ENCODE data around the gene SLC25A48.

- TF ChIP-seq CTCF (IDR thresholded peaks at IDR 0.05; ENCODE audit: low read depth, low read length, poor library complexity, severe bottlenecking), result no peak
- TF ChIP-seq EZH2phosphoT487 (IDR thresholded peaks at IDR 0.05; ENCODE audit: borderline replicate concordance, low read length), result no peak
Observed at GRCh38 chr5:135857630-135858311, 23.3 kb downstream of the SLC25A48 start.

Measured in DOHH2 (cell line).